H9 (cell line): ENCODE results near the gene PCYT2. TPM values are rescaled to one million over a fixed set of nuclear protein-coding genes. Genes with fewer than 3 reads are reported as not detected.

Experiments
- DNase-seq: peaks from one replicate; pipeline ENCODE4 v3.0.0-alpha.2; 2017
- H2AFZ ChIP-seq: one replicate; pipeline ENCODE4 v1.6.1; 2013; ENCODE audit warnings: mild to moderate bottlenecking, low read length, control low read depth, moderate library complexity
- H2AK5ac ChIP-seq: 2 replicates; pipeline ENCODE4 v1.6.1; 2013; ENCODE audit warnings: low read length, control low read depth, mixed read lengths; ENCODE audit not compliant: insufficient read length
- H2BK120ac ChIP-seq: one replicate; pipeline ENCODE4 v1.6.1; 2013; ENCODE audit warnings: low read depth, mild to moderate bottlenecking, low read length, control low read depth, inconsistent platforms; ENCODE audit not compliant: poor library complexity, severe bottlenecking
- H2BK12ac ChIP-seq: 2 replicates; pipeline ENCODE4 v1.6.1; 2013; ENCODE audit warnings: low read length, control low read depth, mixed read lengths, low read depth; ENCODE audit not compliant: insufficient read length
- H2BK15ac ChIP-seq: 2 replicates; pipeline ENCODE4 v1.6.1; 2013; ENCODE audit warnings: low read depth, low read length, control low read depth
- H2BK20ac ChIP-seq: one replicate; pipeline ENCODE4 v1.6.1; 2013; ENCODE audit warnings: low read depth, mild to moderate bottlenecking, low read length, control low read depth, inconsistent platforms; ENCODE audit not compliant: poor library complexity, severe bottlenecking
- H2BK5ac ChIP-seq: 2 replicates; pipeline ENCODE4 v1.6.1; 2013; ENCODE audit warnings: low read length, control low read depth, mixed read lengths; ENCODE audit not compliant: insufficient read length
- H3K14ac ChIP-seq: 2 replicates; pipeline ENCODE4 v1.6.1; 2013; ENCODE audit warnings: low read length, control low read depth; ENCODE audit not compliant: insufficient read depth
- H3K18ac ChIP-seq: 2 replicates; pipeline ENCODE4 v1.6.1; 2013; ENCODE audit warnings: low read depth, mild to moderate bottlenecking, mixed read lengths, low read length, control low read depth; ENCODE audit not compliant: insufficient read length
- H3K23ac ChIP-seq: 2 replicates; pipeline ENCODE4 v1.6.1; 2013; ENCODE audit warnings: low read length, control low read depth, mixed read lengths, low read depth; ENCODE audit not compliant: insufficient read length
- H3K23me2 ChIP-seq: 2 replicates; pipeline ENCODE4 v1.6.1; 2013; ENCODE audit warnings: low read depth, mild to moderate bottlenecking, mixed read lengths, low read length, control low read depth; ENCODE audit not compliant: insufficient read length, poor library complexity, severe bottlenecking
- H3K27ac ChIP-seq: 2 replicates; pipeline ENCODE4 v1.5.1; 2013; ENCODE audit warnings: low read length, control low read depth, mixed read lengths, low read depth; ENCODE audit not compliant: insufficient read length
- H3K27me3 ChIP-seq: 2 replicates; pipeline ENCODE4 v1.6.1; 2013; ENCODE audit warnings: low read length, control low read depth, inconsistent platforms; ENCODE audit not compliant: insufficient read depth
- H3K4ac ChIP-seq: 2 replicates; pipeline ENCODE4 v1.6.1; 2013; ENCODE audit warnings: low read depth, mild to moderate bottlenecking, control low read depth, inconsistent platforms, low read length, moderate library complexity
- H3K4me1 ChIP-seq: 2 replicates; pipeline ENCODE4 v1.6.1; 2013; ENCODE audit warnings: low read length, control low read depth, inconsistent platforms; ENCODE audit not compliant: insufficient read depth
- H3K4me2 ChIP-seq: 2 replicates; pipeline ENCODE4 v1.6.1; 2013; ENCODE audit warnings: low read length, control low read depth, mixed read lengths; ENCODE audit not compliant: insufficient read length, insufficient read depth
- H3K56ac ChIP-seq: 2 replicates; pipeline ENCODE4 v1.6.1; 2013; ENCODE audit warnings: low read depth, mild to moderate bottlenecking, mixed read lengths, low read length, control low read depth; ENCODE audit not compliant: insufficient read length
- H3K79me1 ChIP-seq: 2 replicates; pipeline ENCODE4 v1.6.1; 2013; ENCODE audit warnings: low read depth, mild to moderate bottlenecking, moderate library complexity, low read length, control low read depth, inconsistent platforms; ENCODE audit not compliant: insufficient read depth, poor library complexity, severe bottlenecking
- H3K79me2 ChIP-seq: 2 replicates; pipeline ENCODE4 v1.6.1; 2013; ENCODE audit warnings: low read length, control low read depth, inconsistent platforms; ENCODE audit not compliant: insufficient read depth
- H3K9ac ChIP-seq: 2 replicates; pipeline ENCODE4 v1.6.1; 2013; ENCODE audit warnings: low read length, control low read depth, mixed read lengths; ENCODE audit not compliant: insufficient read length; ENCODE audit errors: extremely low read depth
- H3K9me3 ChIP-seq: one replicate; pipeline ENCODE4 v1.6.1; 2013; ENCODE audit warnings: low read depth, low read length, inconsistent platforms; ENCODE audit not compliant: control insufficient read depth
- H3T11ph ChIP-seq: one replicate; pipeline ENCODE4 v1.6.1; 2013; ENCODE audit warnings: mild to moderate bottlenecking, low read length, control low read depth, inconsistent platforms
- H4K20me1 ChIP-seq: one replicate; pipeline ENCODE4 v1.6.1; 2013; ENCODE audit not compliant: control insufficient read depth, insufficient read length, insufficient read depth
- H4K5ac ChIP-seq: 2 replicates; pipeline ENCODE4 v1.6.1; 2013; ENCODE audit warnings: low read depth, mild to moderate bottlenecking, mixed read lengths, low read length, control low read depth; ENCODE audit not compliant: insufficient read length
- H4K8ac ChIP-seq: replicated peaks from 2 replicates; pipeline ENCODE4 v1.6.1; 2013; ENCODE audit warnings: low read length, control low read depth, mixed read lengths, low read depth; ENCODE audit not compliant: insufficient read length
- H4K91ac ChIP-seq: 2 replicates; pipeline ENCODE4 v1.6.1; 2013; ENCODE audit warnings: low read depth, mild to moderate bottlenecking, moderate library complexity, mixed read lengths, low read length, control low read depth; ENCODE audit not compliant: insufficient read length
- H3K27ac Mint-ChIP-seq, 3 experiments: 2 replicates in 2 of 3; 3 replicates in 1 of 3; pipeline ENCODE4 v1.8.0; 2020 to 2021; ENCODE audit warnings: mixed read lengths in 3 of 3, mild to moderate bottlenecking in 1 of 3, moderate library complexity in 1 of 3
- H3K27me3 Mint-ChIP-seq: 2 replicates; pipeline ENCODE4 v1.8.0; 2021; ENCODE audit warnings: low read depth, mild to moderate bottlenecking, moderate library complexity, mixed read lengths
- H3K36me3 Mint-ChIP-seq, 3 experiments: 2 replicates in 2 of 3; 3 replicates in 1 of 3; pipeline ENCODE4 v1.8.0; 2020 to 2021; ENCODE audit warnings: low read depth in 3 of 3, mixed read lengths in 3 of 3; ENCODE audit not compliant: insufficient read depth in 1 of 3
- H3K4me1 Mint-ChIP-seq, 2 experiments: 2 replicates each; pipeline ENCODE4 v1.8.0; 2020; ENCODE audit warnings: mixed read lengths in 2 of 2
- H3K4me3 Mint-ChIP-seq, 2 experiments: 2 replicates in 1 of 2; 3 replicates in 1 of 2; pipeline ENCODE4 v1.8.0; 2020 to 2021; ENCODE audit warnings: mild to moderate bottlenecking in 2 of 2, mixed read lengths in 2 of 2, moderate library complexity in 1 of 2
- H3K9me3 Mint-ChIP-seq, 2 experiments: 2 replicates in 1 of 2; 3 replicates in 1 of 2; pipeline ENCODE4 v1.8.0; 2020; ENCODE audit warnings: mild to moderate bottlenecking in 2 of 2, mixed read lengths in 2 of 2, moderate library complexity in 1 of 2
- WGBS: extraction: QIAGEN DNeasy Blood & Tissue Kit; methylation state at CpG from one replicate; pipeline ENCODE4 v1.1.7; 2013; ENCODE audit warnings: missing lambda C conversion rate, low lambda C conversion rate, mixed read lengths; ENCODE audit not compliant: insufficient read length; ENCODE audit errors: extremely low coverage; 5-methylcytosine and 5-hydroxymethylcytosine counted together
- total RNA-seq: library from RNA; stranded (reverse); gene quantifications from 2 replicates; pipeline ENCODE4 v1.2.1, GENCODE V29; 2021
- TF ChIP-seq, protein P1 (sequence below): fragments of 200-600 bp; sonication (generic); conservative IDR thresholded peaks from 3 replicates; pipeline ENCODE4 v1.8.0; 2021; ENCODE audit warnings: antibody characterized with exemption, mild to moderate bottlenecking

PCYT2 gene
- total RNA-seq, 1 experiment from 2014 or later: 24.5 TPM

- H3K36me3 Mint-ChIP-seq: peaks cover 20 to 62% (median 55%) of the 10 kb centered on the region in 3 experiments; a peak in 6 of 7 replicates
- Histone ChIP-seq H2AFZ (no peak overlapping the region), H3K4me1 (peaks cover 3% of the 10 kb centered on the region; the same call in 1 of the 2 replicates), H3K23ac (no peak overlapping the region), H4K91ac (no peak overlapping the region), H2BK120ac (no peak overlapping the region), H3K56ac (no peak overlapping the region), H2BK12ac (no peak overlapping the region), H4K8ac (no peak overlapping the region), H3K14ac (no peak overlapping the region), H3K27me3 (no peaks in the 10 kb centered on the region), H3T11ph (no peak overlapping the region), H2BK20ac (no peak overlapping the region), H4K20me1 (peaks cover 2% of the 10 kb centered on the region), H2BK15ac (no peak overlapping the region), H3K79me2 (peaks cover 20% of the 10 kb centered on the region; the same call in 1 of the 2 replicates), H3K4ac (no peak overlapping the region), H2BK5ac (no peak overlapping the region), H3K79me1 (peaks cover 14% of the 10 kb centered on the region), H3K9me3 (no peaks in the 10 kb centered on the region), H3K9ac (peak overlapping the region; percentile 13), H2AK5ac (no peak overlapping the region), H3K4me2 (peak overlapping the region; percentile 78), H4K5ac (no peak overlapping the region), H3K23me2 (peaks cover 10% of the 10 kb centered on the region), H3K27ac (no peak overlapping the region), H3K18ac (no peak overlapping the region)
- peaks cover 2% of the 10 kb centered on the region for H3K27me3 Mint-ChIP-seq
- no peak for DNase-seq
- WGBS: no CpG with 5 or more reads among the region's 30 CpGs
- no peak overlapping the region; a peak in 1 of 7 replicates for H3K27ac Mint-ChIP-seq
- peaks cover 0 to 3% of the 10 kb centered on the region in 2 experiments; a peak in 1 of 5 replicates for H3K9me3 Mint-ChIP-seq
- TF ChIP-seq, protein P1, sequence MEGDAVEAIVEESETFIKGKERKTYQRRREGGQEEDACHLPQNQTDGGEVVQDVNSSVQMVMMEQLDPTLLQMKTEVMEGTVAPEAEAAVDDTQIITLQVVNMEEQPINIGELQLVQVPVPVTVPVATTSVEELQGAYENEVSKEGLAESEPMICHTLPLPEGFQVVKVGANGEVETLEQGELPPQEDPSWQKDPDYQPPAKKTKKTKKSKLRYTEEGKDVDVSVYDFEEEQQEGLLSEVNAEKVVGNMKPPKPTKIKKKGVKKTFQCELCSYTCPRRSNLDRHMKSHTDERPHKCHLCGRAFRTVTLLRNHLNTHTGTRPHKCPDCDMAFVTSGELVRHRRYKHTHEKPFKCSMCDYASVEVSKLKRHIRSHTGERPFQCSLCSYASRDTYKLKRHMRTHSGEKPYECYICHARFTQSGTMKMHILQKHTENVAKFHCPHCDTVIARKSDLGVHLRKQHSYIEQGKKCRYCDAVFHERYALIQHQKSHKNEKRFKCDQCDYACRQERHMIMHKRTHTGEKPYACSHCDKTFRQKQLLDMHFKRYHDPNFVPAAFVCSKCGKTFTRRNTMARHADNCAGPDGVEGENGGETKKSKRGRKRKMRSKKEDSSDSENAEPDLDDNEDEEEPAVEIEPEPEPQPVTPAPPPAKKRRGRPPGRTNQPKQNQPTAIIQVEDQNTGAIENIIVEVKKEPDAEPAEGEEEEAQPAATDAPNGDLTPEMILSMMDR: no peak
- peaks cover 9 to 20% of the 10 kb centered on the region in 2 experiments for H3K4me1 Mint-ChIP-seq
- peak overlapping the region; percentile 82 to 88; a peak in 4 of 5 replicates for H3K4me3 Mint-ChIP-seq
These were observed 52.8 kb downstream of the PCYT2 start for GRCh38 chr17:81858170-81858966.
